IPS-11a (cell line): ENCODE results near the gene CEP55.
A peak's percentile ranks its signal among the peaks of the same experiment; 100 is the strongest.

Experiments used
- H3K4me3 ChIP-seq: one replicate; pipeline ENCODE4 v1.5.1; 2013; ENCODE audit warnings: low read depth, low read length, control low read depth

Gene CEP55

DNA sequence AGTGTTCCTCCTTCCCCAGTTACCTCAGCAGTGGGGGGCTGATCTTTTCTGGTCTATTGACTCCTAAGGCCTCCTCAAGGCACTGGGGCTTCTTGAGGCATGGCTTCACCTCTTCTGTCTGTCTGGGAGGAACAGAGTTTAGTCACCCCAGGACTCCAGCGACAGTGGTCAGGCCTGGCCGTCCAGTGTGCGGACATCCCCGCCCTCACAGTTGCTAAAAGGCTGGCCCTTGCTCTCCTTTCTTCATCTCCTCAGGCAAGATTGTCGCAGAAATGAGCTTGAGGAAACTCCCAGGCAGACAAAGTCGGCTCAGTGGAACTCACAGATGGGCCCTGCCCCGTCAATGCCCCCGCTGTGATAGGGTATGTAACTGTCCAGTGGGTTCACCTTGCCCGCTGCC lies 63.1 kb downstream of the CEP55 start:
- no peak overlapping the region for H3K4me3 ChIP-seq

DNA sequence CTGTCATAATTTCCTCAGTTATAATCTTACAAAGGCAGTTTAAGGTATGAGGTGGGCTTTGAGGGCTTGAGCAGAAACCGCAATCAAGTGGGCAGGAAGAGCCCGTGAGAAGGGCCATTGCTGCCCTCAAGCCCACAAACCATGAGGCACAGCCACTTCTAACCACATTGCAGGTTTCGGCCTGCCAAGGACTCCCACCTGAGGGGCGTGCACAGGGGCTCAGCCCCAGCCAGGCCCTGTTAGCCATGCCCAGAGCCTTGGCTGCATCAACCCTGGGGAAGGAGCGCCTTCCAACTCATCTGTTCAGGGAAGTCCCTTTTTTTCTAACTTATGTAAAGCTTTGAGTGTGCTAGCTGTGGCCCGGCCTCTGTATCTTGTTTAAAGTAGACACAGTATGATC lies 64.1 kb downstream of the CEP55 start:
- H3K4me3 ChIP-seq, result no peak overlapping the region

DNA sequence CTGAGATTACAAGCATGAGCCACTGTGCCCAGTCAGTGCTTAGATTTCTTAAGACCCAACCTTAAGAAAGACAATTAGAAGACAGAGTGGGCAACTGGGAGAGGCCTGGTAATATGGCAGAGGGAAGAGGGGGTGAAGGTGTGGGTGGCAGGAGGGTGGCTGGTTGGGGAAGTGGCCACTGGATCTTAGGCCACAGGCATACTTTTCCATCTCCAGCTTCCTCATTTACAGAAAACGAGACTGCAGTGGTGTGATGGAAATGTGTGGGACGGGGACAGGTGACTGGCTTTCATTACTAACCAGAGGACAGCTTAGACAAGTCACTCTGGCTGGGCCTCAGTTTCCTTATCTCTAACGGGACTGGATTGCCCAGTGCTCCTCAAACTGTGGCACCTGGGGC lies 69.0 kb downstream of the CEP55 start:
- no peak overlapping the region for H3K4me3 ChIP-seq

DNA sequence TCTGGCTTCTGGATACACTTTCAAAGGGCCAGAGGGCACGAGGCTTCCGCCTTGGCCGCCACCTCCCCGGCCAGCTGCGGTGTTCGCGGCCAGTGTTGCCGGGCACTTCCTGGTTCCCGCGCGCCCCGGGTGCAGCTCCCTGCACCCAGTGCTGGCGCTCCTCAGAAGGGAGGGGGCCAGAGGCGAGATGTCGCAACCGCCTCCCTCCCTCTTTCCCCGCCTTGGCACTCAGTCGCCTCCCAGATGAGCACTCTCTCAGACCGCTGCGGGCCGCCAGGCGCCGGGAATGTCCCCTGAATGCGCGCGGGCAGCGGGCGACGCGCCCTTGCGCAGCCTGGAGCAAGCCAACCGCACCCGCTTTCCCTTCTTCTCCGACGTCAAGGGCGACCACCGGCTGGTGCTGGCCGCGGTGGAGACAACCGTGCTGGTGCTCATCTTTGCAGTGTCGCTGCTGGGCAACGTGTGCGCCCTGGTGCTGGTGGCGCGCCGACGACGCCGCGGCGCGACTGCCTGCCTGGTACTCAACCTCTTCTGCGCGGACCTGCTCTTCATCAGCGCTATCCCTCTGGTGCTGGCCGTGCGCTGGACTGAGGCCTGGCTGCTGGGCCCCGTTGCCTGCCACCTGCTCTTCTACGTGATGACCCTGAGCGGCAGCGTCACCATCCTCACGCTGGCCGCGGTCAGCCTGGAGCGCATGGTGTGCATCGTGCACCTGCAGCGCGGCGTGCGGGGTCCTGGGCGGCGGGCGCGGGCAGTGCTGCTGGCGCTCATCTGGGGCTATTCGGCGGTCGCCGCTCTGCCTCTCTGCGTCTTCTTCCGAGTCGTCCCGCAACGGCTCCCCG lies 70.2 kb downstream of the CEP55 start, which contains the start of gene FFAR4:
Gene FFAR4 (plus strand): TSS at position 231 of the 842 bp plus-strand sequence. CDS start 56 bp downstream, at position 287.
- H3K4me3 ChIP-seq, result peak within 1 kb of the TSS; percentile 36

DNA sequence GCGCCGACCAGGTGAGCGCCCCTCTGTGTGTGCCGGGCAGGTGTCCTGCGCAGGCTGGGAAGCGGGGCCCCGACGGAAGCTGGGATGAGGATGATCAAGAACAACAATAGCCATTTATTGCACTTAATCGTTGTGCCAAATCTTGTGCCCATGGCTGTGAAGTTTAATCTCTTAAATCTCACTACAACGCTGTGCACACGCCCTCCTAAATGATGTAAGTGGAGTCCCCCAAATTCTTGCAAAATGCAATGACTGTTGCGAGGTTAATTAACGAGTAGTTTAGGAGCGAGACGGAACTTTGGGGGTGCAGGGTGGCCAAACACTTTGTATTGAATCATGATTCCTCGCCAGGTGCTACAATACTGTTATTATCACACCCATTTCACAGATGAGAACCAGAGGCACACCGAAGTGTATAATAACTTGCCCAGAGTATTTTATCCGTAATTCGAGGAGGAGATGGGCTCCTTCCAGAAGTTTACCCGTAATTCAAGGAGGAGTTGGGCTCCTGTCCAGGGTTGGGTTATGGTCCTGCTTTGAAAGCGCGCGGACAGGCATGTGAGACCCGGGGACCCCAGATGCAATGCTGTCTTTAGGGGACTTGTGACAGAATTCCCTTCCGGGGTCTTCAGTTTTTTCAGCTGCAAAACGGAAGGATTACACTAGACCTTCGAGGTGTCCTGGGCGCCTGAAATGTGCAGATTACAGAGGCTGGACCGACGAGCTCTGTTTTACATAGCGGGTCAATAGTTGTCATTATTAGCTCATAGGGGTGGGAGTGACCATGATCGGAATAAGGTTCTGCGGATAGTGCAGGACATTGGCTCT lies 71.1 kb downstream of the CEP55 start:
- peak overlapping the region; percentile 36 for H3K4me3 ChIP-seq

DNA sequence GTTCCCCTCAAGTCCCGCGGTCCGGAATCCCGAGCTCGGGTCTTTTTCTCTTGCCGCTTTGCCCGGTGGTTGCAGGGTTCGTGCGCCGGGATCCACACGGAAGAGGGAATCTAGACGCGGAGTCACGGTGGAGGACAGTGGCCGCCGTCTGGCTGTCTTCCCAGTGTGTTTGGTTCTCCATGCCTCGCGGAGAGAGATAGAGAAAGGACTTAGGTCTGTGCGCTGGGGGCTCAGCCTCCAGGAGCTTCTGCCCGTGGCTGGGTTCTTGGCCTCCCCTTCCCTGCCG lies 71.6 kb downstream of the CEP55 start:
- H3K4me3 ChIP-seq, result no peak overlapping the region

DNA sequence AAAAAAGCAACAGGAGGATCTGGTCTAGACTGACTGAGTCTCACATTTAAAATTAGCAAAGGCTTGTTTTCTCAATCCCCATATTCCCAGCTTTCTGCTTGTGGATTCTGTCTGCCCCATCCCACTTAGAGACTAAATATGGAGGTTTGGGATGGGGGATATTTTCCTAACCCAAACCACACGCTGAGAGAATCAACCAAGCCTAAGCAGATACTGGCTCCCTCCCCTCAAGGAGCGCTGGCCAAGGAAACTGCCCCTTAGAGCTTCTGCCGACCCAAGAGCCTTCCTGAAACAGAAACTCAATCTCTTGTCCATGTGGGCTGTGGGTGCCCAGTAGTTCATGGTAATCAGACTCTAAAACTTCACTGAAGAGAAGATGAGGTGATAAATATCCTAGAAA lies 74.0 kb downstream of the CEP55 start:
- no peak overlapping the region for H3K4me3 ChIP-seq

DNA sequence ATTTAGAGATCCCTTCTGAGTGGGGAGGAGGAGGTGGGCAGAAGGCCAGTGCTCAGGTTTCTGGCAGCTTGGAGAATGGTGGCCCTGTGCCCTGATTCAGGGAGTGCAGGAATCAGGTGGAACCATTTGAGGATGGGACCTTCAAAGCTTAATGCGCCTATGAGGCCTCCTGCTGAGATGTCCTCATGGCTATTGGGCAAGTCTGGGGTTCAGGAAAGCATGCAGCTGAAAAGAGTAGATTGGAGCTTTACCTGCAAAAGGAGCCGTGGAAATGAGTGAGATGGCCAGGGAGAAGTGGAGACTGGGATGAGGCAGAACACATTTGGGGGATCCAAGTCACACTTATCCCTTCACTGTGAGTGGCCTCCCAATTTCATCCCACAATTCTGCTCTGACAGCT lies 76.2 kb downstream of the CEP55 start:
- no peak overlapping the region for H3K4me3 ChIP-seq

DNA sequence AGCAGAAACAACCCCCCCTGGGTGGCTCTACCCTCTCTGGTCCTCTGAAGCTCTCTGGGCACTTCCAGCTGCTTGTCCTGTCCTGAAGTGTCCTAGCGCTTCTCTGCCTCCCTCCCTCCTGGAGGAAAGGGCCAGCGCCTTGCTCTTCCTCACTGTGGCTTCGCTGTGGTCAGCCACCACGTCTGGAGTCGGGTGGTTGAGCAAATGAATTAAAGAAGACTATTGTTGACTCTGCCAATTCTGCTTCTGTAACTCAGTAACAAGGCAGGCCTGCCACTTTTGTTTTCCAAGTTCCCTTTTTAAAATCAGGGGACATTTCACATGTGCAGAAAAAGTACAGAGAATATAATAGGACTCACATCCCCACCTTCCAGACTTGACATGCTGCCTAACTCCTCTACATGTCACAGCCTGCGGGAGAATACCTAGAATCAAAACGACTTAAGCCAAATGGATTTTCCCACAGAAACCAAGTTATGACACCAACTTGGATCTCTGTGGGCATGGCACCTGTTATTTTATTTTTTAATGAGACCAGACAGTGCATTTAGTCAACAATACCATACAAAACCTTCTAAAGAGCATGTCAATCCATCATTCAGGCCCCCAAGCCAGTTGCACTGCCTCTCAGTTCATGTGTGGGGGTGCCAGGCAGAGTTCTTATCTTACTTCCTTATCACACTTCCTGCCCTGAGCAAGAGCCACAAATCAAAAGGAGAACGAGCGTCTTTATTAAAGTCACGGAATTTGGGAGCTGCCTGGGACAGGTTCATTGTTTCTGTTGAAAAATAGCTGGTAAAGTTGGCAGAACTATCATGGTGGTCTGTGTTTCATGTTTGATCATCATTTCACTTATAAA lies 76.9 kb downstream of the CEP55 start:
- no peak overlapping the region for H3K4me3 ChIP-seq

DNA sequence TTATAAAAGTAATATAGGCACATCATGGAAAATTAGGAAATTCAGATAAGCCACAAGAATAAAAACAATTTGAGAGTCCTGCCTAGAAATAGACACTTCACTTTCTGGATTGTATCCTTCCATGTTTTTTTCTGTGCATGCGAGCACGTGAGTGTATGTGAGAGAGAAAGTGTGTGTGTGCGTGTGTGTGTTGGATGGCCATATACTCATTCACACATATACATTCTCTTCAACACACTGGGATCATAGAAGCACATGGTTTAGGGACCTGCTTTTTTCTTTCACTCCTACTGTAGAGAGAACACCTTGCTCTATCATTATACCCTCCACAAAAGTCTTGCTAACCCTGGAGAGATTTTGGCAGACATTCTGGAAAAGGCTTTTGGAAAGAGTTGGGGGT lies 77.5 kb downstream of the CEP55 start:
- H3K4me3 ChIP-seq, result no peak overlapping the region

DNA sequence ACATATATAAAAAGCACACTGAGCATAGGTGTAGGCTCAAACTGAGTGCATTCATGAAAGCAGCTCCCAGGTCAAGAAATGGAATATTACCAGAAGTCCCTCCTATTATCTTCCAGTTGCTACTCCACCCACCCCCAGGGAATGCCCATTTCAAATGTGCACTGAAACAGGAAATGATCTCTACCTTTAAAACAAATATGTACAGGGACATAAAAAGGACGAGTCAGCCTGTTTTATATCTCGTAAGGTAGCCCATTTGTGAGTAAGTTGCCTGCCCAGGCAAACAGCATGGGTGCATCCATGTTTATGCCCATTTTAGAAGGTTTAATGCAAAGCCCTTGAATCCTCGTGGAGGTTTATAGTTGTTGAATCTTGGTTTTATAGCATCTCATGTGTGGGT lies 80.5 kb downstream of the CEP55 start:
- no peak overlapping the region for H3K4me3 ChIP-seq

DNA sequence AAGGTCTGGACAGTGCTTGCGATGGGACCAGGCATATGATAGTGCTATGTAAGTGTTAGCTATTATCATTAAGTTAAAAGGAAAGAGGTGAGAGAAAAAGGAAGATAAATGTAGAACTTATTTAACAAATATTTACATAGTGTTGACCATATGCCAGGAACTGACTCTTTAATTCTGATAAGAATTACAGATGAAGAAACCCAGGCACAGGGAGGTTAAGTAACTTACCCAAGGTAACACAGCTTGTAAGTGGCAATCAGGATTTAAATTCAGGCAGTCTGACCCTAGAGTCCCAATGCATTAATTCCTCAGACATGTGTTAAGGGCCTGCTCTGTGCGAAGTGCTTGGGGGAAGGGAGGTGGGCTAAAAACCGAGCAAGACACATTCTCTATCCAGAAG lies 81.2 kb downstream of the CEP55 start:
- no peak overlapping the region for H3K4me3 ChIP-seq
